Measurements from ENCODE around the gene CACNA2D1. TPM values are rescaled to one million over a fixed set of nuclear protein-coding genes. Genes with fewer than 3 reads are reported as not detected.

Gene CACNA2D1
- total RNA-seq, 1 donor: 63.5 TPM

DNA sequence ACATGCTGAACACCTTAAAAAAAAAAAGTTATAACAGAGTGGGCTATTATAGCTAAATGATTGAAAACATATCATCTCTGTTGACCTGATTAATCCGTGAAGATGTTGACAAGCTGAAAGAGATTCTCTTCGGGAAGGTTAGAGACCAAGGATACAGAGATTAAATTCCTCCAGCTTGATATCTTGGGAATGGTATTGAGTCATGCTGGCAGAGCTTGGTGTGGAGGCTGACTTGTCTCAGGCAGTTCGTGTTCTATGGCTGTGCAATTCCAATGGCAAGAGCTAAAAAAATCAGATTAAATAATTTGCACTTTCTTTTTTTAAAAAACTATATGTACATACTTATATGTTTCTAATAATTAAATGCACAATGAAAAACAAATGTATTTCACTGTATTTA is 24.9 kb upstream of the CACNA2D1 start:
- TF ChIP-seq, protein P1, sequence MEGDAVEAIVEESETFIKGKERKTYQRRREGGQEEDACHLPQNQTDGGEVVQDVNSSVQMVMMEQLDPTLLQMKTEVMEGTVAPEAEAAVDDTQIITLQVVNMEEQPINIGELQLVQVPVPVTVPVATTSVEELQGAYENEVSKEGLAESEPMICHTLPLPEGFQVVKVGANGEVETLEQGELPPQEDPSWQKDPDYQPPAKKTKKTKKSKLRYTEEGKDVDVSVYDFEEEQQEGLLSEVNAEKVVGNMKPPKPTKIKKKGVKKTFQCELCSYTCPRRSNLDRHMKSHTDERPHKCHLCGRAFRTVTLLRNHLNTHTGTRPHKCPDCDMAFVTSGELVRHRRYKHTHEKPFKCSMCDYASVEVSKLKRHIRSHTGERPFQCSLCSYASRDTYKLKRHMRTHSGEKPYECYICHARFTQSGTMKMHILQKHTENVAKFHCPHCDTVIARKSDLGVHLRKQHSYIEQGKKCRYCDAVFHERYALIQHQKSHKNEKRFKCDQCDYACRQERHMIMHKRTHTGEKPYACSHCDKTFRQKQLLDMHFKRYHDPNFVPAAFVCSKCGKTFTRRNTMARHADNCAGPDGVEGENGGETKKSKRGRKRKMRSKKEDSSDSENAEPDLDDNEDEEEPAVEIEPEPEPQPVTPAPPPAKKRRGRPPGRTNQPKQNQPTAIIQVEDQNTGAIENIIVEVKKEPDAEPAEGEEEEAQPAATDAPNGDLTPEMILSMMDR (IDR thresholded peaks at IDR 0.05; ENCODE audit: insufficient read depth, low read depth, low read length): no peak
- no peak overlapping the region for H3K4me3 ChIP-seq (ENCODE audit: low read depth, low read length)
- DNase-seq (ENCODE audit: low read depth): no peak

DNA sequence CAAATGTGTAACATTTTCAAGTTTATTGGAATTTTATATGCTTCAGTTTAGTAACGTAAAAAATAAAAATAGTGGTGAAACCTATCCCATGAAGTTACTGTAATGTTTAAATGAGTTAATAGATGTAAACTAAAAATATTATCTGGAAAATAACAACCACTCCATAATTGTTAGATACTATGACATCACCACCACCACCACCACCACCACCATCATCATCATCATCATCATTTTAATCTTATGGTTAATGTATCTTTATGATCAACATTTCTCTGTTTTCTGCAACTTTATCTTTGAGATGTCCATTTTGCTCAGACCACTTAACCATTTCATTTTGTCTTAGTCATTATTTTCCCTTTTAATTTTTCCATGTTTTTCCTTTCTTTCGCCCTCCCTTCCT is 23.4 kb upstream of the CACNA2D1 start:
- no peak for DNase-seq (ENCODE audit: low read depth)
- TF ChIP-seq, protein P1 (IDR thresholded peaks at IDR 0.05; ENCODE audit: insufficient read depth, low read depth, low read length): no peak

DNA sequence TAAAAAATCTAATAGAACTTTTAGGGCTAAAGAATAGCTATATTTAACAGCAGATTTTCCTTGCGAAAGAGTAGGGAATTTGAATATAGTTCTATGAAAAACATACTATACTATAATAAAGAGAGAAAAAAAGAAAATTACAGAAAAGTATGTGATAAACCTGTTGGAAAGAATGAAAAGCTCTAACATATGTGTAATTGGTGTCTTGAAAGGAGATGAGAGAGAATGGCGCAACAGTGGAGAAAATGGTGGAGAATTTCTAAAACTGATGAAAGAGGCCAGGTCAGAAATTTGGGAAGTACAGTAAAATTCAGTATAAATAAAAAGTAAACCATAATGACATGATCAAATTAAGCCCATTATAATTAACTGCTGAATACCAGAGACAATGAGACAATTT is 20.8 kb upstream of the CACNA2D1 start:
- H3K4me3 ChIP-seq (ENCODE audit: low read depth, low read length): no peak overlapping the region
- no peak for DNase-seq (ENCODE audit: low read depth)
- TF ChIP-seq, protein P1 (IDR thresholded peaks at IDR 0.05; ENCODE audit: insufficient read depth, low read depth, low read length): no peak

More for the DNA sequence above, 23.4 kb upstream of the CACNA2D1 start:
- no peak overlapping the region for H3K4me3 ChIP-seq (ENCODE audit: low read depth, low read length)

DNA sequence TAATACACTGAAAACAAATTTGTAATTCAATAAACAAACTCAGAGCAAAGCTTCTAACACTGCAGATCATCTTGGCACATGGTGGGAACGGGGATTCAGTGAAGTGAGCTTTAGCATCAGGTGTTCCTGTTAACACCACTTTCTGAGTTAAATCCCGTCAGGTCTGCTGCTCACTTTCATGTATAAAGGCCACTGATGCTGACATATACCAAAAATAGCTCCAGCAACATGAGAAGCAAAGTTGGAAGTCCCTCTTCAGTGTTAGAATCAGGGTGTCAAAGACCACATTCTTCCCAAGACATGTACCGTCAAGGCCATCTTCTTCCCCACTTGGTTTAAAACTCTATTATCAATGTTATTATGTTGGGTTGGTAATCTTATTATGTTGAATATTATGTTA is 11.7 kb upstream of the CACNA2D1 start:
- H3K4me3 ChIP-seq (ENCODE audit: low read depth, low read length): no peak overlapping the region
- no peak for DNase-seq (ENCODE audit: low read depth)
- TF ChIP-seq, protein P1 (IDR thresholded peaks at IDR 0.05; ENCODE audit: insufficient read depth, low read depth, low read length): no peak

DNA sequence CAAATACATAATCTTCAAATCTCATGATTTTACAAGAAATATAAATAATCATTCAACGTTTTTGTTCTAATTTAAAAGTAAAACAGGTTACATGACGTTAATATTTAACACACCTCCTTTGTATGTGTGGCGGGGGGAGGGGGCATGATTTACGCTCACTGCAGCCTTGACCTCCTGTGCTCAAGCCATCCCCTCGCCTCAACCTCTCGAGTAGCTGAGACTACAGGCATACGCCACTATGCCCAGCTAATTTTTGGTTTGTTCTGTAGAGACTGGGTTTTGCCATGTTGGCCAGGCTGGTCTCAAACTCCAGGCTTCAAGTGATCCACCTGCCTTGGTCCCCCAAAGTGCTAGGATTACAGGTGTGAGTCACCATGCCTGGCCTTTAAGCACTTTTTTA is 7.2 kb upstream of the CACNA2D1 start:
- no peak overlapping the region for H3K4me3 ChIP-seq (ENCODE audit: low read depth, low read length)
- TF ChIP-seq, protein P1 (IDR thresholded peaks at IDR 0.05; ENCODE audit: insufficient read depth, low read depth, low read length): no peak
- no peak for DNase-seq (ENCODE audit: low read depth)

DNA sequence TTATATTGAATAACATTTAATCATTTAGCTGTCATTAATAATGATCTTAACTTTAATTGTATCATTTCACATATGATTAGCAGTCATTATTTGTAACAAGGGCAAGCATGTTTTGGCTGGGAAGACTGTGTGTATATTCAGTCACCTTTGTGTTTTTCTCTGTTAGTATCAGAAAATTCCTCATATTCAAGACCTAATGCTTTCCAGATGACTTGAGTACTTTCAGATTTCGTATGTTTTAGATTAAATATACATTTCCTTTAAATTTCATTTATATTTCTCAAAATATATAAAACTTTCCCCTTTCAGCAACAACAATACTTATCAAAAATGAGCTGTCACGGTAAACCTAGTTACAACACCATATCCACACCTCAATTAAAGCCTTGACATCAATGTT is 6.3 kb upstream of the CACNA2D1 start:
- no peak for DNase-seq (ENCODE audit: low read depth)
- H3K4me3 ChIP-seq (ENCODE audit: low read depth, low read length): no peak overlapping the region
- TF ChIP-seq, protein P1 (IDR thresholded peaks at IDR 0.05; ENCODE audit: insufficient read depth, low read depth, low read length): no peak

DNA sequence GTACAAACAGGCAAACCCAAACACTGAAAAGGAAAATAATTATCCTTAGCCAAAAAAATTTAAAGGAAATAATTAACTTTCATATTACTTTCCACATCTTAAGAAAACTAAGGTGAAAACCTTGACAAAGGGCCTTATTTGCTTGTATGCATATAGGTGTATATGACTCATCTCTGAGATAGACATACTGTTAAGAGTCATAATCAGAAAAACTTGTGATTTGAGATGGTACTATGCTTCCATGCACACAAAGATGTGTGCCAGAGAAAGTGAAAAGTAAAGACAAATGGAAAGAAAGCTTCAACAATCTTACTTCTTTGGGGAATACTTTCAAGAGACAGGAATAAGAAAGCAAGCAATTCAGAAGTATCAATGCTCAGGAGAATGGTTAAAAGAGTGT is 3.3 kb upstream of the CACNA2D1 start:
- no peak for DNase-seq (ENCODE audit: low read depth)
- H3K4me3 ChIP-seq (ENCODE audit: low read depth, low read length): no peak overlapping the region
- TF ChIP-seq, protein P1 (IDR thresholded peaks at IDR 0.05; ENCODE audit: insufficient read depth, low read depth, low read length): no peak

All from fibroblast of villous mesenchyme (primary cell).